Neural crest cell (in vitro differentiated cells): ENCODE measurements around the gene KCNIP4. TPM values are rescaled to one million over a fixed set of nuclear protein-coding genes. Genes with fewer than 3 reads are reported as not detected.

Experiments
- DNase-seq: peaks from one replicate; pipeline ENCODE4 v3.0.0; 2021; ENCODE audit warnings: low read depth, mixed read lengths, low spot score
- H3K27ac Mint-ChIP-seq: one replicate; pipeline ENCODE4 v1.8.0; 2021; ENCODE audit warnings: mild to moderate bottlenecking, mixed read lengths; ENCODE audit not compliant: unreplicated experiment
- H3K27me3 Mint-ChIP-seq: 2 replicates; pipeline ENCODE4 v1.8.0; 2021; ENCODE audit warnings: low read depth, mild to moderate bottlenecking, mixed read lengths
- H3K36me3 Mint-ChIP-seq: 2 replicates; pipeline ENCODE4 v1.8.0; 2021; ENCODE audit warnings: low read depth, mild to moderate bottlenecking, mixed read lengths
- H3K4me1 Mint-ChIP-seq: 2 replicates; pipeline ENCODE4 v1.8.0; 2021; ENCODE audit warnings: mixed read lengths
- H3K4me3 Mint-ChIP-seq: one replicate; pipeline ENCODE4 v1.8.0; 2021; ENCODE audit warnings: mild to moderate bottlenecking, mixed read lengths
- H3K9me3 Mint-ChIP-seq: 2 replicates; pipeline ENCODE4 v1.8.0; 2021; ENCODE audit warnings: mixed read lengths
- CTCF ChIP-seq: fragments of 200-600 bp; sonication (generic); conservative IDR thresholded peaks from 2 replicates; pipeline ENCODE4 v1.5.0; 2021; ENCODE audit warnings: antibody characterized with exemption, mild to moderate bottlenecking
- total RNA-seq: library from RNA; stranded (reverse); gene quantifications from 2 replicates; pipeline ENCODE4 v1.2.1, GENCODE V29; 2021

KCNIP4 gene
- total RNA-seq, 1 donor from 2014 or later = 0.33 TPM

GRCh38 chr4:21118301-21118700, 830.3 kb downstream of the KCNIP4 start:
- Mint-ChIP-seq H3K36me3 (no peaks in the 10 kb centered on the region), H3K27ac (no peak overlapping the region), H3K4me1 (no peaks in the 10 kb centered on the region), H3K9me3 (peaks cover 2% of the 10 kb centered on the region), H3K27me3 (no peaks in the 10 kb centered on the region), H3K4me3 (no peak overlapping the region)
- no peak for TF ChIP-seq CTCF
- DNase-seq = no peak

GRCh38 chr4:21117541-21118180, 830.9 kb downstream of the KCNIP4 start:
- H3K27ac Mint-ChIP-seq = no peak overlapping the region

GRCh38 chr4:21113496-21114223, 834.9 kb downstream of the KCNIP4 start:
- Mint-ChIP-seq H3K9me3 (peaks cover 5% of the 10 kb centered on the region), H3K4me1 (no peaks in the 10 kb centered on the region), H3K27ac (no peak overlapping the region), H3K36me3 (no peaks in the 10 kb centered on the region), H3K27me3 (no peaks in the 10 kb centered on the region), H3K4me3 (no peak overlapping the region)
- DNase-seq = no peak
- no peak for TF ChIP-seq CTCF

More at GRCh38 chr4:21117541-21118180, 830.9 kb downstream of the KCNIP4 start:
- TF ChIP-seq CTCF = no peak
- no peaks in the 10 kb centered on the region for H3K36me3 Mint-ChIP-seq
- H3K4me3 Mint-ChIP-seq = no peak overlapping the region
- H3K9me3 Mint-ChIP-seq = peaks cover 2% of the 10 kb centered on the region
- H3K27me3 Mint-ChIP-seq = no peaks in the 10 kb centered on the region
- H3K4me1 Mint-ChIP-seq = no peaks in the 10 kb centered on the region
- DNase-seq = no peak

- no peak for DNase-seq
- H3K4me1 Mint-ChIP-seq = no peaks in the 10 kb centered on the region
- no peak overlapping the region for H3K4me3 Mint-ChIP-seq
- peaks cover 7% of the 10 kb centered on the region for H3K9me3 Mint-ChIP-seq
- H3K27me3 Mint-ChIP-seq = peaks cover 7% of the 10 kb centered on the region
- no peak for TF ChIP-seq CTCF
- H3K36me3 Mint-ChIP-seq = no peaks in the 10 kb centered on the region
- H3K27ac Mint-ChIP-seq = no peak overlapping the region
Observed at GRCh38 chr4:21102667-21103066, 845.9 kb downstream of the KCNIP4 start.

- Mint-ChIP-seq H3K27ac (no peak overlapping the region), H3K36me3 (no peaks in the 10 kb centered on the region), H3K27me3 (peaks cover 7% of the 10 kb centered on the region), H3K9me3 (peaks cover 3% of the 10 kb centered on the region), H3K4me1 (no peaks in the 10 kb centered on the region), H3K4me3 (no peak overlapping the region)
- no peak for DNase-seq
- TF ChIP-seq CTCF = no peak
Observed at GRCh38 chr4:21097865-21098264, 850.7 kb downstream of the KCNIP4 start.
